Endothelial cell of umbilical vein (primary cell): ENCODE data around the gene SKA1.

ENCODE experiments used
- EZH2 ChIP-seq: IDR thresholded peaks from 2 replicates; pipeline ENCODE4 v1.6.1; 2012; ENCODE audit warnings: borderline replicate concordance, low read depth, mild to moderate bottlenecking, moderate library complexity, low read length, inconsistent platforms; ENCODE audit not compliant: severe bottlenecking
- POLR2A ChIP-seq: IDR thresholded peaks from 2 replicates; pipeline ENCODE4 v1.6.1; 2012; ENCODE audit warnings: low read depth, mild to moderate bottlenecking, control low read depth, low read length
- TF ChIP-seq, protein P1 (sequence below), 2 donors: IDR thresholded peaks; 1 replicate in 1 of 2; 2 replicates in 1 of 2; pipeline ENCODE4 v1.5.1; 2011; ENCODE audit warnings: low read length in 2 of 2, mild to moderate bottlenecking in 2 of 2, moderate library complexity in 2 of 2, control low read depth in 1 of 2, inconsistent platforms in 1 of 2, low read depth in 1 of 2; ENCODE audit not compliant: insufficient read depth in 1 of 2; ENCODE audit errors: extremely low read depth in 1 of 2

DNA sequence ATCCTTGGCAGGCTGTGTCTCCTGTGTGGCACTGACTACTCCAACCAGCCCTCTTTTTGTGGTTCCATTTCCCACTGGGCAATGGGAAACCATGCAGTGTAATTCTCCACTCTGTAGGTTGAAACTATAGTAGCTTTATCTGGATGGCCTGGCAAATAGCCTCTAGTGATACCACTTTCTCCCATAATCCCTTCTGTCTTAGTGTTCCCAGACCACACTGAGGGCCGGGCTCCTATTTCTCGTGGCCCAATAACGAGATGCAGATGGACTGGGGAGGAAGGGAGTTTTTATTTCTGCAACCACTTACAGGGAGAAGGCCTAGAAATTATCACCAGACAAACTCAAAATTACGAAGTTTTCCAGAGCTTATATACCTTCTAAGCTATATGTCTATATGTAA is 24.7 kb downstream of the SKA1 start:
- TF ChIP-seq EZH2: no peak
- TF ChIP-seq, protein P1, sequence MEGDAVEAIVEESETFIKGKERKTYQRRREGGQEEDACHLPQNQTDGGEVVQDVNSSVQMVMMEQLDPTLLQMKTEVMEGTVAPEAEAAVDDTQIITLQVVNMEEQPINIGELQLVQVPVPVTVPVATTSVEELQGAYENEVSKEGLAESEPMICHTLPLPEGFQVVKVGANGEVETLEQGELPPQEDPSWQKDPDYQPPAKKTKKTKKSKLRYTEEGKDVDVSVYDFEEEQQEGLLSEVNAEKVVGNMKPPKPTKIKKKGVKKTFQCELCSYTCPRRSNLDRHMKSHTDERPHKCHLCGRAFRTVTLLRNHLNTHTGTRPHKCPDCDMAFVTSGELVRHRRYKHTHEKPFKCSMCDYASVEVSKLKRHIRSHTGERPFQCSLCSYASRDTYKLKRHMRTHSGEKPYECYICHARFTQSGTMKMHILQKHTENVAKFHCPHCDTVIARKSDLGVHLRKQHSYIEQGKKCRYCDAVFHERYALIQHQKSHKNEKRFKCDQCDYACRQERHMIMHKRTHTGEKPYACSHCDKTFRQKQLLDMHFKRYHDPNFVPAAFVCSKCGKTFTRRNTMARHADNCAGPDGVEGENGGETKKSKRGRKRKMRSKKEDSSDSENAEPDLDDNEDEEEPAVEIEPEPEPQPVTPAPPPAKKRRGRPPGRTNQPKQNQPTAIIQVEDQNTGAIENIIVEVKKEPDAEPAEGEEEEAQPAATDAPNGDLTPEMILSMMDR (IDR thresholded peaks at IDR 0.05; ENCODE audit: extremely low read depth in 1 of 2, insufficient read depth in 1 of 2, low read depth in 1 of 2, low read length in 2 of 2): no peak
- TF ChIP-seq POLR2A: no peak
